H9 (cell line): Measurements from ENCODE around the gene MKRN2. TPM values are rescaled to one million over a fixed set of nuclear protein-coding genes. Genes with fewer than 3 reads are reported as not detected.

Experiments used
- DNase-seq: peaks from one replicate; pipeline ENCODE4 v3.0.0-alpha.2; 2017
- H2AFZ ChIP-seq: one replicate; pipeline ENCODE4 v1.6.1; 2013; ENCODE audit warnings: mild to moderate bottlenecking, low read length, control low read depth, moderate library complexity
- H2AK5ac ChIP-seq: 2 replicates; pipeline ENCODE4 v1.6.1; 2013; ENCODE audit warnings: low read length, control low read depth, mixed read lengths; ENCODE audit not compliant: insufficient read length
- H2BK120ac ChIP-seq: one replicate; pipeline ENCODE4 v1.6.1; 2013; ENCODE audit warnings: low read depth, mild to moderate bottlenecking, low read length, control low read depth, inconsistent platforms; ENCODE audit not compliant: poor library complexity, severe bottlenecking
- H2BK12ac ChIP-seq: 2 replicates; pipeline ENCODE4 v1.6.1; 2013; ENCODE audit warnings: low read length, control low read depth, mixed read lengths, low read depth; ENCODE audit not compliant: insufficient read length
- H2BK15ac ChIP-seq: 2 replicates; pipeline ENCODE4 v1.6.1; 2013; ENCODE audit warnings: low read depth, low read length, control low read depth
- H2BK20ac ChIP-seq: one replicate; pipeline ENCODE4 v1.6.1; 2013; ENCODE audit warnings: low read depth, mild to moderate bottlenecking, low read length, control low read depth, inconsistent platforms; ENCODE audit not compliant: poor library complexity, severe bottlenecking
- H2BK5ac ChIP-seq: 2 replicates; pipeline ENCODE4 v1.6.1; 2013; ENCODE audit warnings: low read length, control low read depth, mixed read lengths; ENCODE audit not compliant: insufficient read length
- H3K14ac ChIP-seq: 2 replicates; pipeline ENCODE4 v1.6.1; 2013; ENCODE audit warnings: low read length, control low read depth; ENCODE audit not compliant: insufficient read depth
- H3K18ac ChIP-seq: 2 replicates; pipeline ENCODE4 v1.6.1; 2013; ENCODE audit warnings: low read depth, mild to moderate bottlenecking, mixed read lengths, low read length, control low read depth; ENCODE audit not compliant: insufficient read length
- H3K23ac ChIP-seq: 2 replicates; pipeline ENCODE4 v1.6.1; 2013; ENCODE audit warnings: low read length, control low read depth, mixed read lengths, low read depth; ENCODE audit not compliant: insufficient read length
- H3K23me2 ChIP-seq: 2 replicates; pipeline ENCODE4 v1.6.1; 2013; ENCODE audit warnings: low read depth, mild to moderate bottlenecking, mixed read lengths, low read length, control low read depth; ENCODE audit not compliant: insufficient read length, poor library complexity, severe bottlenecking
- H3K27ac ChIP-seq: 2 replicates; pipeline ENCODE4 v1.5.1; 2013; ENCODE audit warnings: low read length, control low read depth, mixed read lengths, low read depth; ENCODE audit not compliant: insufficient read length
- H3K27me3 ChIP-seq: 2 replicates; pipeline ENCODE4 v1.6.1; 2013; ENCODE audit warnings: low read length, control low read depth, inconsistent platforms; ENCODE audit not compliant: insufficient read depth
- H3K4ac ChIP-seq: 2 replicates; pipeline ENCODE4 v1.6.1; 2013; ENCODE audit warnings: low read depth, mild to moderate bottlenecking, control low read depth, inconsistent platforms, low read length, moderate library complexity
- H3K4me1 ChIP-seq: 2 replicates; pipeline ENCODE4 v1.6.1; 2013; ENCODE audit warnings: low read length, control low read depth, inconsistent platforms; ENCODE audit not compliant: insufficient read depth
- H3K4me2 ChIP-seq: 2 replicates; pipeline ENCODE4 v1.6.1; 2013; ENCODE audit warnings: low read length, control low read depth, mixed read lengths; ENCODE audit not compliant: insufficient read length, insufficient read depth
- H3K56ac ChIP-seq: 2 replicates; pipeline ENCODE4 v1.6.1; 2013; ENCODE audit warnings: low read depth, mild to moderate bottlenecking, mixed read lengths, low read length, control low read depth; ENCODE audit not compliant: insufficient read length
- H3K79me1 ChIP-seq: 2 replicates; pipeline ENCODE4 v1.6.1; 2013; ENCODE audit warnings: low read depth, mild to moderate bottlenecking, moderate library complexity, low read length, control low read depth, inconsistent platforms; ENCODE audit not compliant: insufficient read depth, poor library complexity, severe bottlenecking
- H3K79me2 ChIP-seq: 2 replicates; pipeline ENCODE4 v1.6.1; 2013; ENCODE audit warnings: low read length, control low read depth, inconsistent platforms; ENCODE audit not compliant: insufficient read depth
- H3K9ac ChIP-seq: 2 replicates; pipeline ENCODE4 v1.6.1; 2013; ENCODE audit warnings: low read length, control low read depth, mixed read lengths; ENCODE audit not compliant: insufficient read length; ENCODE audit errors: extremely low read depth
- H3K9me3 ChIP-seq: one replicate; pipeline ENCODE4 v1.6.1; 2013; ENCODE audit warnings: low read depth, low read length, inconsistent platforms; ENCODE audit not compliant: control insufficient read depth
- H3T11ph ChIP-seq: one replicate; pipeline ENCODE4 v1.6.1; 2013; ENCODE audit warnings: mild to moderate bottlenecking, low read length, control low read depth, inconsistent platforms
- H4K20me1 ChIP-seq: one replicate; pipeline ENCODE4 v1.6.1; 2013; ENCODE audit not compliant: control insufficient read depth, insufficient read length, insufficient read depth
- H4K5ac ChIP-seq: 2 replicates; pipeline ENCODE4 v1.6.1; 2013; ENCODE audit warnings: low read depth, mild to moderate bottlenecking, mixed read lengths, low read length, control low read depth; ENCODE audit not compliant: insufficient read length
- H4K8ac ChIP-seq: replicated peaks from 2 replicates; pipeline ENCODE4 v1.6.1; 2013; ENCODE audit warnings: low read length, control low read depth, mixed read lengths, low read depth; ENCODE audit not compliant: insufficient read length
- H4K91ac ChIP-seq: 2 replicates; pipeline ENCODE4 v1.6.1; 2013; ENCODE audit warnings: low read depth, mild to moderate bottlenecking, moderate library complexity, mixed read lengths, low read length, control low read depth; ENCODE audit not compliant: insufficient read length
- H3K27ac Mint-ChIP-seq, 3 experiments: 2 replicates in 2 of 3; 3 replicates in 1 of 3; pipeline ENCODE4 v1.8.0; 2020 to 2021; ENCODE audit warnings: mixed read lengths in 3 of 3, mild to moderate bottlenecking in 1 of 3, moderate library complexity in 1 of 3
- H3K27me3 Mint-ChIP-seq: 2 replicates; pipeline ENCODE4 v1.8.0; 2021; ENCODE audit warnings: low read depth, mild to moderate bottlenecking, moderate library complexity, mixed read lengths
- H3K36me3 Mint-ChIP-seq, 3 experiments: 2 replicates in 2 of 3; 3 replicates in 1 of 3; pipeline ENCODE4 v1.8.0; 2020 to 2021; ENCODE audit warnings: low read depth in 3 of 3, mixed read lengths in 3 of 3; ENCODE audit not compliant: insufficient read depth in 1 of 3
- H3K4me1 Mint-ChIP-seq, 2 experiments: 2 replicates each; pipeline ENCODE4 v1.8.0; 2020; ENCODE audit warnings: mixed read lengths in 2 of 2
- H3K4me3 Mint-ChIP-seq, 2 experiments: 2 replicates in 1 of 2; 3 replicates in 1 of 2; pipeline ENCODE4 v1.8.0; 2020 to 2021; ENCODE audit warnings: mild to moderate bottlenecking in 2 of 2, mixed read lengths in 2 of 2, moderate library complexity in 1 of 2
- H3K9me3 Mint-ChIP-seq, 2 experiments: 2 replicates in 1 of 2; 3 replicates in 1 of 2; pipeline ENCODE4 v1.8.0; 2020; ENCODE audit warnings: mild to moderate bottlenecking in 2 of 2, mixed read lengths in 2 of 2, moderate library complexity in 1 of 2
- WGBS: extraction: QIAGEN DNeasy Blood & Tissue Kit; methylation state at CpG from one replicate; pipeline ENCODE4 v1.1.7; 2013; ENCODE audit warnings: missing lambda C conversion rate, low lambda C conversion rate, mixed read lengths; ENCODE audit not compliant: insufficient read length; ENCODE audit errors: extremely low coverage; 5-methylcytosine and 5-hydroxymethylcytosine counted together
- total RNA-seq: library from RNA; stranded (reverse); gene quantifications from 2 replicates; pipeline ENCODE4 v1.2.1, GENCODE V29; 2021
- TF ChIP-seq, protein P1 (sequence below): fragments of 200-600 bp; sonication (generic); conservative IDR thresholded peaks from 3 replicates; pipeline ENCODE4 v1.8.0; 2021; ENCODE audit warnings: antibody characterized with exemption, mild to moderate bottlenecking

Gene MKRN2
- total RNA-seq, 1 experiment from 2014 or later: 18.1 TPM

DNA sequence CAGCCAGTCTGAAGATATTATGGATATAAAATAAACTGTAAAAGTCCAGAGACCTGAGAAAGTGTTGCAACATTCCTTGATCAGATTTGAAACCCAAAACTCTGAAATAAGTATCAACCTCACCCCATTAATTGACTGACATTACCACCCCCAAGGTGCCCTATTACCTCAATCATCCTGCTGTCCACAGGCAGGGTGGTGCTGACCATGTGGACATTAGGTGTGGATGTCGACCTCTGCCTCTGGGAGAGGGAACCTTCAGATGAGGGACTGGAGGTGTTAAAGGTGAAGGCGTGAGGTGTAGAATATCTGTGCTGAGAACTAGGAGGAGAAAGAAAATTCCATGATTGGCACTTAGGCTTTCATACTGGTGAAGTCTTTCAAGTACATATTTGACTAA lies 47.1 kb downstream of the MKRN2 start:
- Histone ChIP-seq H3K4me2 (no peak overlapping the region), H4K91ac (no peak overlapping the region), H3K4me1 (no peaks in the 10 kb centered on the region), H2BK20ac (no peak overlapping the region), H2BK15ac (no peak overlapping the region), H2BK12ac (no peak overlapping the region), H2AK5ac (no peak overlapping the region), H3K4ac (no peak overlapping the region), H4K20me1 (no peaks in the 10 kb centered on the region), H3K9ac (no peak overlapping the region), H2BK5ac (no peak overlapping the region), H3T11ph (no peak overlapping the region), H4K8ac (no peak overlapping the region), H3K9me3 (no peaks in the 10 kb centered on the region), H3K79me2 (no peaks in the 10 kb centered on the region), H3K23ac (no peak overlapping the region), H3K18ac (no peak overlapping the region), H3K27me3 (no peaks in the 10 kb centered on the region), H3K56ac (no peak overlapping the region), H3K23me2 (no peaks in the 10 kb centered on the region), H3K27ac (no peak overlapping the region), H2BK120ac (no peak overlapping the region), H4K5ac (no peak overlapping the region), H3K79me1 (no peaks in the 10 kb centered on the region), H3K14ac (no peak overlapping the region), H2AFZ (no peak overlapping the region)
- H3K9me3 Mint-ChIP-seq: no peaks in the 10 kb centered on the region
- TF ChIP-seq, protein P1, sequence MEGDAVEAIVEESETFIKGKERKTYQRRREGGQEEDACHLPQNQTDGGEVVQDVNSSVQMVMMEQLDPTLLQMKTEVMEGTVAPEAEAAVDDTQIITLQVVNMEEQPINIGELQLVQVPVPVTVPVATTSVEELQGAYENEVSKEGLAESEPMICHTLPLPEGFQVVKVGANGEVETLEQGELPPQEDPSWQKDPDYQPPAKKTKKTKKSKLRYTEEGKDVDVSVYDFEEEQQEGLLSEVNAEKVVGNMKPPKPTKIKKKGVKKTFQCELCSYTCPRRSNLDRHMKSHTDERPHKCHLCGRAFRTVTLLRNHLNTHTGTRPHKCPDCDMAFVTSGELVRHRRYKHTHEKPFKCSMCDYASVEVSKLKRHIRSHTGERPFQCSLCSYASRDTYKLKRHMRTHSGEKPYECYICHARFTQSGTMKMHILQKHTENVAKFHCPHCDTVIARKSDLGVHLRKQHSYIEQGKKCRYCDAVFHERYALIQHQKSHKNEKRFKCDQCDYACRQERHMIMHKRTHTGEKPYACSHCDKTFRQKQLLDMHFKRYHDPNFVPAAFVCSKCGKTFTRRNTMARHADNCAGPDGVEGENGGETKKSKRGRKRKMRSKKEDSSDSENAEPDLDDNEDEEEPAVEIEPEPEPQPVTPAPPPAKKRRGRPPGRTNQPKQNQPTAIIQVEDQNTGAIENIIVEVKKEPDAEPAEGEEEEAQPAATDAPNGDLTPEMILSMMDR: no peak
- H3K4me1 Mint-ChIP-seq: no peaks in the 10 kb centered on the region
- DNase-seq: no peak
- H3K36me3 Mint-ChIP-seq: peaks cover 31 to 75% (median 74%) of the 10 kb centered on the region in 3 experiments; a peak in 6 of 7 replicates
- H3K4me3 Mint-ChIP-seq: no peak overlapping the region
- WGBS: no CpG with 5 or more reads among the region's 2 CpGs
- H3K27me3 Mint-ChIP-seq: no peaks in the 10 kb centered on the region
- H3K27ac Mint-ChIP-seq: no peak overlapping the region
